ENCODE results near the gene LCOR. TPM values are rescaled to one million over a fixed set of nuclear protein-coding genes. Genes with fewer than 3 reads are reported as not detected.

Gene LCOR
- total and polyA plus RNA-seq, 2 of the 13 experiments (the other 11 are each of a cell fraction or from before 2014, with no cell fraction given): 12.4 to 23.7 TPM

DNA sequence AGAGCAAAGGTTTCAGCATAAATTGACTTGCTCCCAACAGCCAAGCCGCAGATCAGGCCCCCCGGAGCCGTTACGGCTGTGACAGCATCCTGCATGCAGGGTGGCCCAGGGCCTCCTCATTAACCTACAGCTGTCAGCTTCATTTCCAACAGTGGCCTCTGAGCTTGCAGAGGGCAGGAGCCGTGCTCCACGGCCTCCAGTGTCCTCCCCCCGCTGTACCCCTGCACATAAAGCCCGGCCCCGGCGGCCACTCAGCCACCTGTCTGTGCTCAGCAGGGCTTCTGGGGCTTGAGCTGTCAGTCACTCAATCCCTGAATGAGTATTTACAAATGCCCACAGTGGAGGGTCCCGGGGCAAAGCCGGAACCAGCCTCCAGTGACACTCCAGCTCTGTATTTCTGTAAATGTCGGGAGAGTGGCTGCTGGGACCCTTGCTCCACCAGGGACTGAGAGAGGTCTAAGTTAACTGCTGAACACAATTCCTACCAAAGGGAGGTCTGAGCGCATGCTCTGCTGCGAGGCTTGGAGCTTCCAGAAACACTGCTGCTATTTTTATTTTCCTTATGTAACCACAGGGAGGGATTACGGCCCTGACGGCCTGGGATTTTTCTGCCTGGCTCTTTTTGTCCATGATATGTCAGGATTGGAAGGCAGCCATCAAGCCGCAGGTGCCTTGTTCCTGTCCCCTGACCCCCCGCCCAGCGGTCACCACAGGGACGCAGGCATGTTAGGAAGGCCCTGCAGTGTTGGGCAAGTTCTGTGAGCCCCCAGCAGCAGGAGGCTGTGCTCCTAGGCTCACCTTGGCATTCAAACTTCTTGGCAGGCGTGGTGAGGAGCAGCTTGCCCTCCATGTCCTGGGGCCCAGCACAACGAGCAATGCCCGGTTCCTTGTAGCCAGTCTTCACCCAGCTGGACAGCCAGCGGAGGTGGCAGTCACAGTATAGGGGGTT lies 188.6 kb downstream of the LCOR start (continued):
- peak; percentile 65 for TF ChIP-seq ZNF687 (CRISPR knock-in tag; IDR thresholded peaks at IDR 0.05)
- TF ChIP-seq PRPF4 (IDR thresholded peaks at IDR 0.05; ENCODE audit: low read depth, low read length, poor library complexity, severe bottlenecking): no peak
- no peak for TF ChIP-seq ZMYM4 (CRISPR knock-in tag; IDR thresholded peaks at IDR 0.05)
- no peak for TF ChIP-seq SRY (CRISPR knock-in tag; IDR thresholded peaks at IDR 0.05)
- TF ChIP-seq, protein P1, sequence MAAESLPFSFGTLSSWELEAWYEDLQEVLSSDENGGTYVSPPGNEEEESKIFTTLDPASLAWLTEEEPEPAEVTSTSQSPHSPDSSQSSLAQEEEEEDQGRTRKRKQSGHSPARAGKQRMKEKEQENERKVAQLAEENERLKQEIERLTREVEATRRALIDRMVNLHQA (CRISPR knock-in tag; IDR thresholded peaks at IDR 0.05): no peak
- TF ChIP-seq, protein P2, sequence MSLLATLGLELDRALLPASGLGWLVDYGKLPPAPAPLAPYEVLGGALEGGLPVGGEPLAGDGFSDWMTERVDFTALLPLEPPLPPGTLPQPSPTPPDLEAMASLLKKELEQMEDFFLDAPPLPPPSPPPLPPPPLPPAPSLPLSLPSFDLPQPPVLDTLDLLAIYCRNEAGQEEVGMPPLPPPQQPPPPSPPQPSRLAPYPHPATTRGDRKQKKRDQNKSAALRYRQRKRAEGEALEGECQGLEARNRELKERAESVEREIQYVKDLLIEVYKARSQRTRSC (CRISPR knock-in tag; IDR thresholded peaks at IDR 0.05; ENCODE audit: low read depth): no peak
- TF ChIP-seq AKNA (CRISPR knock-in tag; IDR thresholded peaks at IDR 0.05; ENCODE audit: borderline replicate concordance): no peak
- no peak for TF ChIP-seq KMT2B (CRISPR knock-in tag; IDR thresholded peaks at IDR 0.05)
- TF ChIP-seq IRF2 (CRISPR knock-in tag; IDR thresholded peaks at IDR 0.05): no peak
- no peak for TF ChIP-seq RELA (CRISPR knock-in tag; IDR thresholded peaks at IDR 0.05)
- TF ChIP-seq, protein P3, sequence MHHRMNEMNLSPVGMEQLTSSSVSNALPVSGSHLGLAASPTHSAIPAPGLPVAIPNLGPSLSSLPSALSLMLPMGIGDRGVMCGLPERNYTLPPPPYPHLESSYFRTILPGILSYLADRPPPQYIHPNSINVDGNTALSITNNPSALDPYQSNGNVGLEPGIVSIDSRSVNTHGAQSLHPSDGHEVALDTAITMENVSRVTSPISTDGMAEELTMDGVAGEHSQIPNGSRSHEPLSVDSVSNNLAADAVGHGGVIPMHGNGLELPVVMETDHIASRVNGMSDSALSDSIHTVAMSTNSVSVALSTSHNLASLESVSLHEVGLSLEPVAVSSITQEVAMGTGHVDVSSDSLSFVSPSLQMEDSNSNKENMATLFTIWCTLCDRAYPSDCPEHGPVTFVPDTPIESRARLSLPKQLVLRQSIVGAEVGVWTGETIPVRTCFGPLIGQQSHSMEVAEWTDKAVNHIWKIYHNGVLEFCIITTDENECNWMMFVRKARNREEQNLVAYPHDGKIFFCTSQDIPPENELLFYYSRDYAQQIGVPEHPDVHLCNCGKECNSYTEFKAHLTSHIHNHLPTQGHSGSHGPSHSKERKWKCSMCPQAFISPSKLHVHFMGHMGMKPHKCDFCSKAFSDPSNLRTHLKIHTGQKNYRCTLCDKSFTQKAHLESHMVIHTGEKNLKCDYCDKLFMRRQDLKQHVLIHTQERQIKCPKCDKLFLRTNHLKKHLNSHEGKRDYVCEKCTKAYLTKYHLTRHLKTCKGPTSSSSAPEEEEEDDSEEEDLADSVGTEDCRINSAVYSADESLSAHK (CRISPR knock-in tag; IDR thresholded peaks at IDR 0.05; ENCODE audit: borderline replicate concordance): no peak
- TF ChIP-seq PAX8 (CRISPR knock-in tag; IDR thresholded peaks at IDR 0.05; ENCODE audit: borderline replicate concordance): no peak
- TF ChIP-seq MIER3 (CRISPR knock-in tag; IDR thresholded peaks at IDR 0.05; ENCODE audit: borderline replicate concordance): no peak
- no peak for TF ChIP-seq ZBTB8A (CRISPR knock-in tag; IDR thresholded peaks at IDR 0.05; ENCODE audit: borderline replicate concordance, low read depth)
